Nephron progenitor cell (in vitro differentiated cells): Measurements from ENCODE around the gene CMIP.

ENCODE experiments used
- DNase-seq: peaks from one replicate; pipeline ENCODE4 v3.0.0; 2021
- H3K27ac Mint-ChIP-seq: 2 replicates; pipeline ENCODE4 v1.8.0; 2021; ENCODE audit warnings: mild to moderate bottlenecking, moderate library complexity, mixed read lengths
- H3K27me3 Mint-ChIP-seq: 2 replicates; pipeline ENCODE4 v1.8.0; 2021; ENCODE audit warnings: mild to moderate bottlenecking, low read depth, mixed read lengths; ENCODE audit not compliant: poor library complexity
- H3K36me3 Mint-ChIP-seq: 2 replicates; pipeline ENCODE4 v1.8.0; 2021; ENCODE audit warnings: low read depth, mixed read lengths
- H3K4me1 Mint-ChIP-seq: 2 replicates; pipeline ENCODE4 v1.8.0; 2021; ENCODE audit warnings: mixed read lengths
- H3K4me3 Mint-ChIP-seq: 2 replicates; pipeline ENCODE4 v1.8.0; 2021; ENCODE audit warnings: mild to moderate bottlenecking, moderate library complexity, mixed read lengths
- H3K9me3 Mint-ChIP-seq: 2 replicates; pipeline ENCODE4 v1.8.0; 2021; ENCODE audit warnings: mild to moderate bottlenecking, moderate library complexity, mixed read lengths
- CTCF ChIP-seq: fragments of 200-600 bp; sonication (generic); IDR thresholded peaks from 2 replicates; pipeline ENCODE4 v1.5.0; 2021; ENCODE audit warnings: antibody characterized with exemption

CMIP gene

GRCh38 chr16:81547939-81548216 lies 103.3 kb downstream of the CMIP start:
- H3K27ac Mint-ChIP-seq: no peak overlapping the region

GRCh38 chr16:81548551-81548875 lies 103.9 kb downstream of the CMIP start:
- Mint-ChIP-seq H3K27me3 (peaks cover 6% of the 10 kb centered on the region), H3K9me3 (no peaks in the 10 kb centered on the region), H3K27ac (no peak overlapping the region), H3K36me3 (peaks cover 7% of the 10 kb centered on the region), H3K4me1 (peaks cover 67% of the 10 kb centered on the region), H3K4me3 (no peak overlapping the region)
- DNase-seq: no peak
- TF ChIP-seq CTCF: no peak

More at GRCh38 chr16:81547939-81548216, 103.3 kb downstream of the CMIP start:
- Mint-ChIP-seq H3K9me3 (no peaks in the 10 kb centered on the region), H3K36me3 (peaks cover 7% of the 10 kb centered on the region), H3K4me1 (peaks cover 69% of the 10 kb centered on the region), H3K27me3 (peaks cover 6% of the 10 kb centered on the region), H3K4me3 (no peak overlapping the region)
- DNase-seq: no peak
- no peak for TF ChIP-seq CTCF

GRCh38 chr16:81548876-81549546 lies 104.4 kb downstream of the CMIP start:
- H3K4me3 Mint-ChIP-seq: no peak overlapping the region
- H3K36me3 Mint-ChIP-seq: peaks cover 7% of the 10 kb centered on the region
- H3K4me1 Mint-ChIP-seq: peaks cover 62% of the 10 kb centered on the region
- peak overlapping the region; percentile 77 for H3K27ac Mint-ChIP-seq
- no peak for TF ChIP-seq CTCF
- H3K9me3 Mint-ChIP-seq: no peaks in the 10 kb centered on the region
- no peak for DNase-seq
- peaks cover 6% of the 10 kb centered on the region for H3K27me3 Mint-ChIP-seq

- no peak for DNase-seq
- no peak for TF ChIP-seq CTCF
- peak overlapping the region; percentile 77 for H3K27ac Mint-ChIP-seq
- H3K9me3 Mint-ChIP-seq: no peaks in the 10 kb centered on the region
- H3K4me1 Mint-ChIP-seq: peaks cover 54% of the 10 kb centered on the region
- peaks cover under 1% of the 10 kb centered on the region for H3K27me3 Mint-ChIP-seq
- peaks cover 14% of the 10 kb centered on the region for H3K36me3 Mint-ChIP-seq
- no peak overlapping the region for H3K4me3 Mint-ChIP-seq
Measured at GRCh38 chr16:81549547-81550431, 105.2 kb downstream of the CMIP start.

- H3K27ac Mint-ChIP-seq: no peak overlapping the region
- no peak for TF ChIP-seq CTCF
- H3K27me3 Mint-ChIP-seq: no peaks in the 10 kb centered on the region
- peaks cover 50% of the 10 kb centered on the region for H3K4me1 Mint-ChIP-seq
- H3K9me3 Mint-ChIP-seq: no peaks in the 10 kb centered on the region
- no peak for DNase-seq
- no peak overlapping the region for H3K4me3 Mint-ChIP-seq
- peaks cover 14% of the 10 kb centered on the region for H3K36me3 Mint-ChIP-seq
Measured at GRCh38 chr16:81550432-81550808, 105.8 kb downstream of the CMIP start.
